B cell (primary cell): ENCODE data around the gene GPR137.

Source experiments
- CTCF ChIP-seq: fragments of 200-600 bp; IDR thresholded peaks from one replicate; pipeline ENCODE4 v1.8.0; 2022; ENCODE audit warnings: antibody characterized with exemption, mild to moderate bottlenecking
- EZH2 ChIP-seq: IDR thresholded peaks from 2 replicates; pipeline ENCODE4 v1.6.1; 2012; ENCODE audit warnings: borderline replicate concordance, low read depth, mild to moderate bottlenecking, moderate library complexity, low read length; ENCODE audit not compliant: insufficient read depth, poor library complexity, severe bottlenecking

GRCh38 chr11:64296830-64297698 lies 11.4 kb downstream of the GPR137 start:
- TF ChIP-seq CTCF = no peak
- no peak for TF ChIP-seq EZH2
